Measurements from ENCODE around the gene ZSWIM5. TPM values are rescaled to one million over a fixed set of nuclear protein-coding genes. Genes with fewer than 3 reads are reported as not detected.

The ZSWIM5 gene
- total RNA-seq, 1 donor from 2014 or later: 0.79 TPM

- peaks cover 3% of the 10 kb centered on the region for H3K4me1 Mint-ChIP-seq (ENCODE audit: low read depth, unreplicated experiment)
- Histone ChIP-seq H3K27ac (ENCODE audit: low read depth, low read length) (no peak overlapping the region), H3K36me3 (ENCODE audit: insufficient read depth, low read length) (no peaks in the 10 kb centered on the region), H3K9me3 (ENCODE audit: insufficient read depth, low read depth, low read length) (no peaks in the 10 kb centered on the region), H3K27me3 (ENCODE audit: insufficient read depth, low read length) (no peaks in the 10 kb centered on the region), H4K20me1 (ENCODE audit: insufficient read depth, low read length) (no peaks in the 10 kb centered on the region), H3K9ac (ENCODE audit: low read length) (no peak overlapping the region), H3K4me1 (ENCODE audit: insufficient read depth, low read length) (no peaks in the 10 kb centered on the region), H3K4me2 (ENCODE audit: low read length) (no peak overlapping the region), H3K79me2 (ENCODE audit: insufficient read depth, low read length) (no peaks in the 10 kb centered on the region), H2AFZ (ENCODE audit: low read depth, low read length) (no peak overlapping the region), H3K4me3 (ENCODE audit: insufficient read depth, low read depth, low read length) (no peak overlapping the region)
- FAIRE-seq (no peak), DNase-seq (ENCODE audit: low read depth) (peak; percentile 30)
- no peaks in the 10 kb centered on the region for H3K9me3 Mint-ChIP-seq (ENCODE audit: unreplicated experiment)
- no peak overlapping the region for H3K4me3 Mint-ChIP-seq (ENCODE audit: unreplicated experiment)
- H3K36me3 Mint-ChIP-seq (ENCODE audit: low read depth, unreplicated experiment): no peaks in the 10 kb centered on the region
- TF ChIP-seq CTCF (IDR thresholded peaks at IDR 0.05; ENCODE audit: insufficient read depth, low read depth, low read length) (no peak), EZH2 (IDR thresholded peaks at IDR 0.05; ENCODE audit: insufficient read depth, low read length) (no peak)
- H3K27me3 Mint-ChIP-seq (ENCODE audit: low read depth, unreplicated experiment): no peaks in the 10 kb centered on the region
- no peak overlapping the region for H3K27ac Mint-ChIP-seq (ENCODE audit: unreplicated experiment)
Observed at GRCh38 chr1:45037456-45037855, 168.9 kb downstream of the ZSWIM5 start.

DNA sequence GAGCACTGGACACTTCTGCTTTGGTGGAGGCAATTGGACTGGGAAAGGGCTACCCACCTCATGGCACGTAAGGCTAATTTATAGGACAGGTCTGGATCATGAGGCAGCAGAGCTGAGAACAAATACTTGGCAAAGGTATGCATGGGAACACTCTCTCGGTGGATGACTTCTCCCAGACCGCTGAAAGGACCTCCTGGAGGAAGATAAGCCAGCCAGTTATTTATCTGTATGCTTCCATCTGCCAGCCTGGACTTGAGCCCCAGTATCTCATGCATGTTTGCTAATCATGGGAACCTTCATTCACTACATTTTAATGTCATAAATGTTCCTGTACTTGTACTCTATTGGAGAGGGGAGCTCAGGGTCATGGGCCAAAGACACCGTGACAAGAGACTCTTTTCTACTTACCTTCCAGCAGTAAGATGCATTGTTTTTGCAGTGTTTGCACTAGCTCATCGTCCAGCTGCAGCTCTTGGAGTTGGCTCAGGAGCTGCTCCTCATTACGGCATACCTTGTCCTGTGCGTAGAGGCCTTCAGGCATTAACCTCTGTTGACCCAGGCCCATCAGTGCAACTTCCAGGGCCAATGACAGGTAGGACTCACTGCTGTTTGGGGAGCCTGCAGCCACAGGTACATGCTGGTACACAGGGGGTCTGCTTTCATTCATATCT lies 170.6 kb downstream of the ZSWIM5 start:
- H2AFZ ChIP-seq (ENCODE audit: low read depth, low read length): no peak overlapping the region
- no peaks in the 10 kb centered on the region for H4K20me1 ChIP-seq (ENCODE audit: insufficient read depth, low read length)
- no peak for DNase-seq (ENCODE audit: low read depth)
- H3K4me3 ChIP-seq (ENCODE audit: insufficient read depth, low read depth, low read length): no peak overlapping the region
- H3K79me2 ChIP-seq (ENCODE audit: insufficient read depth, low read length): no peaks in the 10 kb centered on the region
- no peaks in the 10 kb centered on the region for H3K9me3 ChIP-seq (ENCODE audit: insufficient read depth, low read depth, low read length)
- Mint-ChIP-seq H3K36me3 (ENCODE audit: low read depth, unreplicated experiment) (no peaks in the 10 kb centered on the region), H3K4me1 (ENCODE audit: low read depth, unreplicated experiment) (peaks cover 3% of the 10 kb centered on the region), H3K27ac (ENCODE audit: unreplicated experiment) (no peak overlapping the region), H3K27me3 (ENCODE audit: low read depth, unreplicated experiment) (no peaks in the 10 kb centered on the region), H3K4me3 (ENCODE audit: unreplicated experiment) (no peak overlapping the region), H3K9me3 (ENCODE audit: unreplicated experiment) (no peaks in the 10 kb centered on the region)
- no peak overlapping the region for H3K9ac ChIP-seq (ENCODE audit: low read length)
- no peaks in the 10 kb centered on the region for H3K36me3 ChIP-seq (ENCODE audit: insufficient read depth, low read length)
- no peak overlapping the region for H3K27ac ChIP-seq (ENCODE audit: low read depth, low read length)
- H3K27me3 ChIP-seq (ENCODE audit: insufficient read depth, low read length): no peaks in the 10 kb centered on the region
- no peaks in the 10 kb centered on the region for H3K4me1 ChIP-seq (ENCODE audit: insufficient read depth, low read length)
- TF ChIP-seq CTCF (IDR thresholded peaks at IDR 0.05; ENCODE audit: insufficient read depth, low read depth, low read length) (no peak), EZH2 (IDR thresholded peaks at IDR 0.05; ENCODE audit: insufficient read depth, low read length) (no peak)
- FAIRE-seq: no peak
- no peak overlapping the region for H3K4me2 ChIP-seq (ENCODE audit: low read length)

DNA sequence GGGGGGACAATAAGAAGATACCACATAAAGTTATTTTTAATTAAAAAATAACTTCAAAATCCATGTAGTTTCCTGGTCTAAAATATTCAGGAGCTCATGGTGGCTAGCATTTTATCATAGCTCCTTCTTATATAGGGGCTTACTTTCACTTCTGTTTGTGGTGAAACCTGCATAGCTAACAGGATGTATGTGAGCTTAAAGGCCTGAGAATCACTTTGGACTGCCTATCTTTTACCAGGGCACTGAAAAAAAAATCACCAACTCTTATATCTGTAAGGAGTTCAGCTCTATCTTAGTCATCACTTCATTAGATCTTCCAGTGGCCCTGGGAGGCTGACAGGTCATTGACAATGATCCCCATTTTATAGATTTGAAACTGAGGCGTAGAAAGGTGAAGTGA lies 173.0 kb downstream of the ZSWIM5 start:
- Mint-ChIP-seq H3K4me1 (ENCODE audit: low read depth, unreplicated experiment) (peaks cover 3% of the 10 kb centered on the region), H3K36me3 (ENCODE audit: low read depth, unreplicated experiment) (no peaks in the 10 kb centered on the region), H3K9me3 (ENCODE audit: unreplicated experiment) (no peaks in the 10 kb centered on the region), H3K27ac (ENCODE audit: unreplicated experiment) (no peak overlapping the region), H3K27me3 (ENCODE audit: low read depth, unreplicated experiment) (no peaks in the 10 kb centered on the region), H3K4me3 (ENCODE audit: unreplicated experiment) (no peak overlapping the region)
- FAIRE-seq (no peak), DNase-seq (ENCODE audit: low read depth) (no peak)
- Histone ChIP-seq H3K9me3 (ENCODE audit: insufficient read depth, low read depth, low read length) (no peaks in the 10 kb centered on the region), H3K27ac (ENCODE audit: low read depth, low read length) (no peak overlapping the region), H3K27me3 (ENCODE audit: insufficient read depth, low read length) (no peaks in the 10 kb centered on the region), H3K79me2 (ENCODE audit: insufficient read depth, low read length) (no peaks in the 10 kb centered on the region), H2AFZ (ENCODE audit: low read depth, low read length) (no peak overlapping the region), H4K20me1 (ENCODE audit: insufficient read depth, low read length) (no peaks in the 10 kb centered on the region), H3K4me3 (ENCODE audit: insufficient read depth, low read depth, low read length) (no peak overlapping the region), H3K36me3 (ENCODE audit: insufficient read depth, low read length) (no peaks in the 10 kb centered on the region), H3K9ac (ENCODE audit: low read length) (no peak overlapping the region), H3K4me1 (ENCODE audit: insufficient read depth, low read length) (no peaks in the 10 kb centered on the region), H3K4me2 (ENCODE audit: low read length) (no peak overlapping the region)
- no peak for TF ChIP-seq CTCF (IDR thresholded peaks at IDR 0.05; ENCODE audit: insufficient read depth, low read depth, low read length)

Data from astrocyte (in vitro differentiated cells and primary cell).